Measurements from ENCODE around the gene CTNNA3. TPM values are rescaled to one million over a fixed set of nuclear protein-coding genes. Genes with fewer than 3 reads are reported as not detected.

CTNNA3 gene
- total RNA-seq, 1 donor from 2014 or later, result not detected

DNA sequence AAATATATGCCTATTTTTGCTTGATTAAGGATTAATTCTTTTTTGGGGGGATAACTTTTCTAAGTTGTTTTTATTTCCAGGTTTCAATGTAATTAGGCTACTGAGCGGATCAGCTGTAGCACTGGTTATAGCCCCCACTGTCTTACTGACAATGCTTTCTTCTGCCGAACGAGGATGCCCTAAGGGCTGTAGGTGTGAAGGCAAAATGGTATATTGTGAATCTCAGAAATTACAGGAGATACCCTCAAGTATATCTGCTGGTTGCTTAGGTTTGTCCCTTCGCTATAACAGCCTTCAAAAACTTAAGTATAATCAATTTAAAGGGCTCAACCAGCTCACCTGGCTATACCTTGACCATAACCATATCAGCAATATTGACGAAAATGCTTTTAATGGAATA, 769.2 kb downstream of the CTNNA3 start:
- Mint-ChIP-seq H3K27me3 (ENCODE audit: insufficient read depth) (peaks cover 29% of the 10 kb centered on the region), H3K36me3 (ENCODE audit: low read depth) (no peaks in the 10 kb centered on the region), H3K9me3 (no peaks in the 10 kb centered on the region), H3K4me3 (no peak overlapping the region), H3K4me1 (ENCODE audit: low read depth) (no peaks in the 10 kb centered on the region), H3K27ac (no peak overlapping the region)
- DNase-seq (ENCODE audit: low spot score), result no peak
- intact Hi-C loops (cut with micrococcal nuclease), result no loop called here

- Mint-ChIP-seq H3K27me3 (ENCODE audit: insufficient read depth) (peaks cover 27% of the 10 kb centered on the region), H3K4me3 (no peak within 1 kb of the TSS), H3K36me3 (ENCODE audit: low read depth) (no peaks in the 10 kb centered on the region), H3K9me3 (no peaks in the 10 kb centered on the region), H3K27ac (no peak within 1 kb of the TSS), H3K4me1 (ENCODE audit: low read depth) (no peaks in the 10 kb centered on the region)
- intact Hi-C loops (cut with micrococcal nuclease), result no loop called here
- peak; percentile 1 for DNase-seq (ENCODE audit: low spot score)
Observed at GRCh38 chr10:66925896-66926715, 769.9 kb downstream of the CTNNA3 start, which contains the start of gene LRRTM3. Gene LRRTM3 (plus strand): TSS chr10:66926036.

DNA sequence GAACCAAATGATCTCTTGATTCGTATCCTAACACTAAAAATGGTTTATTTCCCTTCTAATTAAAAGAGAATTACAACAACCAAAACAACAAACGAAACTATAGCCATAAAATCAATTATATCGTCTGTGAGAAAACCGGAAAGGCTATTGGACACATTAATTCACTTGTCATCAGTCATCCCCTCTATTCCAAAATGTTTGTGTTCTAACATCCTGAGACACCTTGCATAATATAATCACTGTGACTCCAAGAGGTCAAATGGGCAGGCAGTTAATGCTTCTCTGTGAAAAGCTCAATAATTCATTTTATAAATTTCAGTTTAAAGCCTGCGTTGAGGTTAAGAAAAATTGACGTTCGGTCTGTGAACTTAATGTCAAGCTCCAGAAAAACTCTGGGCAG, 770.6 kb downstream of the CTNNA3 start:
- Mint-ChIP-seq H3K9me3 (no peaks in the 10 kb centered on the region), H3K4me1 (ENCODE audit: low read depth) (no peaks in the 10 kb centered on the region), H3K27ac (no peak overlapping the region), H3K27me3 (ENCODE audit: insufficient read depth) (peaks cover 27% of the 10 kb centered on the region), H3K36me3 (ENCODE audit: low read depth) (no peaks in the 10 kb centered on the region), H3K4me3 (no peak overlapping the region)
- intact Hi-C loops (cut with micrococcal nuclease), result no loop called here
- no peak for DNase-seq (ENCODE audit: low spot score)

DNA sequence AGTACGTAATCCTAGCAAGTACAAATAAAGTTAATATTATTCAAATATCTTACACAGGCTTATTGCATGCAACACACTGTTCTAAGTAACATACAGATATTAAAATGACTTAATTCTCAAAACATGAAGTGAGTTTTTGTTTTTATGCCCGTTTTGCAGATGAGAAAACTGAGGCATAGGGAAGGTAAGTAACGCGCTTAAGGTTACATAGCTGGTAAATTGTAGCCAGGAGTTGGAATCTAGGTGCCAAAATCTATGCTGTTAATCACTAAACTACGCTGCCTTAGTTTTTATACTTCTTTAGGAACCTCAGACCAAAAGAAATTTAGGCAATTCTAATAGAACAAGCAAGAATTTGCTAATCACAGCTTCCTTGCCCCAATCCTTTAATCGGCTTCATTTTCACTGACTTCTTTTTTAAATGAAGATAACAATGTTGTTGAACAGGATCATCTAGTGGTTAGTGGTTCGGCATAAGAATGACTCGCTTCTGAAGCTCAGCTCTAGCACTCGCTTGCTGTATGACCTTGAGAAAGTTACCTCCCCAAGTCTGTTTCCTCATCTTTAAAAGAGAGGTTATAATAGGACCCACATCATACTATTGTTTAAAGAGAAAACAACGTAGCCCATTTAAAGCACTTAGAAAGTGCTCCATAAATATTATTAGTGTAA, 771.2 kb downstream of the CTNNA3 start:
- peaks cover 27% of the 10 kb centered on the region for H3K27me3 Mint-ChIP-seq (ENCODE audit: insufficient read depth)
- DNase-seq (ENCODE audit: low spot score), result no peak
- H3K4me1 Mint-ChIP-seq (ENCODE audit: low read depth), result no peaks in the 10 kb centered on the region
- H3K36me3 Mint-ChIP-seq (ENCODE audit: low read depth), result no peaks in the 10 kb centered on the region
- no peak overlapping the region for H3K27ac Mint-ChIP-seq
- intact Hi-C loops (cut with micrococcal nuclease), result no loop called here
- H3K4me3 Mint-ChIP-seq, result no peak overlapping the region
- H3K9me3 Mint-ChIP-seq, result no peaks in the 10 kb centered on the region

DNA sequence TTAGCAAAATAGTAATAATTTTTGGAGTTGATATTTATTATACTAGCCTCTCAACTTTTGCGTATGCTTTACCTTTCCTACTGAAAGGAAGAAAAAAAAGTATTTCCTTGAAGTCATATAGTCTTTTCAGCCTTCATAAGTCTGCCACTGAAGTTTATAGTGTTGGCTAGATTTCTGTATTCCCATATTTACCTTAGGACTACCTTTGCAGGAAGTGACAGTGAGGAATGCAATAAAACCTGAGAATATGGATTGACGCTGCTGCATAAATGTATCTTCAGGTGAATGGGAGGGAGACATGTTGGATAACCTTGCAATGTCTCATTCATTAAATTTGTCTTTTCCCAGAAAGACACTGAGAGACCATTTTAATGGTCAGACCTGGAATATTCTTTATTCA, 776.7 kb downstream of the CTNNA3 start:
- no peak overlapping the region for H3K4me3 Mint-ChIP-seq
- no peak overlapping the region for H3K27ac Mint-ChIP-seq
- no peaks in the 10 kb centered on the region for H3K36me3 Mint-ChIP-seq (ENCODE audit: low read depth)
- no peaks in the 10 kb centered on the region for H3K9me3 Mint-ChIP-seq
- intact Hi-C loops (cut with micrococcal nuclease), result no loop called here
- no peaks in the 10 kb centered on the region for H3K27me3 Mint-ChIP-seq (ENCODE audit: insufficient read depth)
- DNase-seq (ENCODE audit: low spot score), result no peak
- no peaks in the 10 kb centered on the region for H3K4me1 Mint-ChIP-seq (ENCODE audit: low read depth)

DNA sequence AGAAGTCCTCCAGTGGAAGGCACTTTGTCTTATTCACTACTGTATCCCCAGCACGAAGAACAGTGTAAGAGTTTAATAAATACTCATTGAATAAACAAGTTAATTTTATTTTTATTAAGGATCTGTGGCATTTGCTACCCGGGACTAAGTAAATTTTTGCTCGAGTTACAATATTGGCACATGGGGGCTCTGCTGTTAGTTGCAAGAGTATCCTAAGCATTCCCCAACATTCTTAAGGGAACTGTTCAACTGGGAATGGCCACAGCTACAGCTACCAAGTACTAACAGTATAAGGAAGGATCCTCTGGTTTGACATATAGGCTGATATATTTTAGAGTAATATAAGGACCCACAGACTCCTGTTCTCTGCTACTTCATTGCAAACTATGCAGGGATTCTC, 778.9 kb downstream of the CTNNA3 start:
- DNase-seq (ENCODE audit: low spot score), result no peak
- Mint-ChIP-seq H3K4me3 (no peak overlapping the region), H3K36me3 (ENCODE audit: low read depth) (no peaks in the 10 kb centered on the region), H3K27me3 (ENCODE audit: insufficient read depth) (no peaks in the 10 kb centered on the region), H3K27ac (no peak overlapping the region), H3K4me1 (ENCODE audit: low read depth) (no peaks in the 10 kb centered on the region), H3K9me3 (no peaks in the 10 kb centered on the region)
- intact Hi-C loops (cut with micrococcal nuclease), result no loop called here

- no peaks in the 10 kb centered on the region for H3K27me3 Mint-ChIP-seq (ENCODE audit: insufficient read depth)
- no peaks in the 10 kb centered on the region for H3K36me3 Mint-ChIP-seq (ENCODE audit: low read depth)
- no peak overlapping the region for H3K27ac Mint-ChIP-seq
- H3K4me3 Mint-ChIP-seq, result no peak overlapping the region
- no peaks in the 10 kb centered on the region for H3K9me3 Mint-ChIP-seq
- DNase-seq (ENCODE audit: low spot score), result no peak
- H3K4me1 Mint-ChIP-seq (ENCODE audit: low read depth), result no peaks in the 10 kb centered on the region
- intact Hi-C loops (cut with micrococcal nuclease), result no loop called here
Observed at GRCh38 chr10:66916030-66916429, 780.0 kb downstream of the CTNNA3 start.

GRCh38 chr10:66910671-66911070, 785.3 kb downstream of the CTNNA3 start:
- no peak overlapping the region for H3K27ac Mint-ChIP-seq
- DNase-seq (ENCODE audit: low spot score), result no peak
- no peaks in the 10 kb centered on the region for H3K9me3 Mint-ChIP-seq
- H3K36me3 Mint-ChIP-seq (ENCODE audit: low read depth), result no peaks in the 10 kb centered on the region
- intact Hi-C loops (cut with micrococcal nuclease), result no loop called here
- H3K4me1 Mint-ChIP-seq (ENCODE audit: low read depth), result no peaks in the 10 kb centered on the region
- no peak overlapping the region for H3K4me3 Mint-ChIP-seq
- no peaks in the 10 kb centered on the region for H3K27me3 Mint-ChIP-seq (ENCODE audit: insufficient read depth)

DNA sequence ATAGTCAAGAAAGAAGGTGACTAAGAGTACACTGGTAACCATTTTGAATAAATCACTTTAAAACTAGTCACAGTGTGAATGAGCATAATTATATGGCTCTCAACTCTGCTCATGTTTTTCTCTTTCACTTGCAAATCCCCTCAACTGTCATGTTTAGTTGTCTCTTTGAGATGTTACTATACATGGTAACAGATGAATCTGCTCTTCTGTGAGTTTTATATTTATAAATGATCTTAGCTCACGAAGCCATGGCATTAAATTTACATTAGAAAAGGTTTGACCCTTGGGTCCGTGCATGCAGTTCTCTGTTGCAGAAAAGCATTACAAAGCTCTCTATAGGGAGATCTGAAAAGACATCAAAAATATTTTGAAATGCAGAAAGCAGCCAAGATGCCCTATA, 803.1 kb downstream of the CTNNA3 start:
- Mint-ChIP-seq H3K36me3 (ENCODE audit: low read depth) (no peaks in the 10 kb centered on the region), H3K27me3 (ENCODE audit: insufficient read depth) (no peaks in the 10 kb centered on the region), H3K27ac (no peak overlapping the region), H3K9me3 (peaks cover under 1% of the 10 kb centered on the region), H3K4me1 (ENCODE audit: low read depth) (no peaks in the 10 kb centered on the region), H3K4me3 (no peak overlapping the region)
- intact Hi-C loops (cut with micrococcal nuclease), result no loop called here
- DNase-seq (ENCODE audit: low spot score), result no peak

GRCh38 chr10:66888237-66888636, 807.8 kb downstream of the CTNNA3 start:
- intact Hi-C loops (cut with micrococcal nuclease), result no loop called here
- H3K4me3 Mint-ChIP-seq, result no peak overlapping the region
- no peaks in the 10 kb centered on the region for H3K4me1 Mint-ChIP-seq (ENCODE audit: low read depth)
- H3K27ac Mint-ChIP-seq, result no peak overlapping the region
- H3K27me3 Mint-ChIP-seq (ENCODE audit: insufficient read depth), result no peaks in the 10 kb centered on the region
- H3K9me3 Mint-ChIP-seq, result no peaks in the 10 kb centered on the region
- H3K36me3 Mint-ChIP-seq (ENCODE audit: low read depth), result no peaks in the 10 kb centered on the region
- no peak for DNase-seq (ENCODE audit: low spot score)

DNA sequence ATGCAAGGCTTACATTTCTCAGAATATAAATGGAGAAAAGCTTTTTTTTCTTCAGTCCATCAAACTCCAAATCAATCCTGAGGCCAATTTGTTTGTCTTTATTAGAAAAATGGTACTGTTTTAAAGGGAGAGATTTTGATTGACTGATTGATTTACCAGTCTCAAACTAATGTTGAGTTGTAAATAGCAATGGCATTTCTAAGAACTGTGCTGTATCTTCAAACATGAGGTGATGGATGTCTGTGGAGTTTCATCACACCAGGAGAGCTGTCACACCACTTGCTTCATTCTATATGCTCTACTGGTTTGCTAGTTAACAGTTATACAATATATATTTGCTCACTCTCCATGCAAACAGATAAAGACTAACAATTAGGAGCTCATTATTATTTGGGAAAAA, 809.1 kb downstream of the CTNNA3 start:
- Mint-ChIP-seq H3K9me3 (no peaks in the 10 kb centered on the region), H3K4me3 (no peak overlapping the region), H3K27ac (no peak overlapping the region), H3K27me3 (ENCODE audit: insufficient read depth) (no peaks in the 10 kb centered on the region), H3K4me1 (ENCODE audit: low read depth) (no peaks in the 10 kb centered on the region), H3K36me3 (ENCODE audit: low read depth) (no peaks in the 10 kb centered on the region)
- intact Hi-C loops (cut with micrococcal nuclease), result no loop called here
- no peak for DNase-seq (ENCODE audit: low spot score)

DNA sequence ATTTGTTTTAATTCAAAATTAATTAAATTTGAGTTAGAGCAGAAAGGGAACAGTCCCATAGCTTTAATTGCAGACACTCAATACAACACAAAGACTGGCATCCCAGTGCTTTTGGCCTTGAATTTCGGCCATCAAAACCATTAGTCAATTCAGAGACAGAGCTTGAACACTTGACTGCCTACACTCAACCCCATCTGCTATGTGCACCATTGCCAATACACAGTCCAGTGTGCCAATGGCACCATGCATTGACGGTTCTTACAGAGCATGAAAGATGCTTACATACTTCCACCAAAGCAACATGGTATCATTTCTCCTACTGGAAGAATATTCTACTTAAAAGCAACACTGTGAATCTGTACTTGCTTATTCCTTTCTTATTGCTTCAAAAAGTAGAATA, 813.7 kb downstream of the CTNNA3 start:
- Mint-ChIP-seq H3K36me3 (ENCODE audit: low read depth) (no peaks in the 10 kb centered on the region), H3K9me3 (no peaks in the 10 kb centered on the region)

GRCh38 chr10:66881814-66882213, 814.2 kb downstream of the CTNNA3 start:
- H3K9me3 Mint-ChIP-seq, result no peaks in the 10 kb centered on the region
- intact Hi-C loops (cut with micrococcal nuclease), result no loop called here
- H3K36me3 Mint-ChIP-seq (ENCODE audit: low read depth), result no peaks in the 10 kb centered on the region
- H3K4me3 Mint-ChIP-seq, result no peak overlapping the region
- H3K27ac Mint-ChIP-seq, result no peak overlapping the region
- DNase-seq (ENCODE audit: low spot score), result no peak
- H3K4me1 Mint-ChIP-seq (ENCODE audit: low read depth), result no peaks in the 10 kb centered on the region
- H3K27me3 Mint-ChIP-seq (ENCODE audit: insufficient read depth), result no peaks in the 10 kb centered on the region

More for the DNA sequence above, 813.7 kb downstream of the CTNNA3 start:
- Mint-ChIP-seq H3K4me3 (no peak overlapping the region), H3K27ac (no peak overlapping the region), H3K4me1 (ENCODE audit: low read depth) (no peaks in the 10 kb centered on the region), H3K27me3 (ENCODE audit: insufficient read depth) (no peaks in the 10 kb centered on the region)
- intact Hi-C loops (cut with micrococcal nuclease), result no loop called here
- DNase-seq (ENCODE audit: low spot score), result no peak

Measured in activated T-helper 1 cell treated with anti-CD3 and anti-CD28 coated beads, Interleukin-12 subunit alpha, Interleukin-12 subunit beta, Interleukin-2, Interleukin-4 antibody, amounts not matched to agents 30 ng/mL and 10 ng/mL and 1 ng/mL, durations not matched to agents 14 hours and 24 hours and 36 hours (primary cell).